ENCODE measurements around the gene CASS4.

The CASS4 gene

GRCh38 chr20:56449459-56449858, 37.4 kb downstream of the CASS4 start:
- no peak for DNase-seq

DNA sequence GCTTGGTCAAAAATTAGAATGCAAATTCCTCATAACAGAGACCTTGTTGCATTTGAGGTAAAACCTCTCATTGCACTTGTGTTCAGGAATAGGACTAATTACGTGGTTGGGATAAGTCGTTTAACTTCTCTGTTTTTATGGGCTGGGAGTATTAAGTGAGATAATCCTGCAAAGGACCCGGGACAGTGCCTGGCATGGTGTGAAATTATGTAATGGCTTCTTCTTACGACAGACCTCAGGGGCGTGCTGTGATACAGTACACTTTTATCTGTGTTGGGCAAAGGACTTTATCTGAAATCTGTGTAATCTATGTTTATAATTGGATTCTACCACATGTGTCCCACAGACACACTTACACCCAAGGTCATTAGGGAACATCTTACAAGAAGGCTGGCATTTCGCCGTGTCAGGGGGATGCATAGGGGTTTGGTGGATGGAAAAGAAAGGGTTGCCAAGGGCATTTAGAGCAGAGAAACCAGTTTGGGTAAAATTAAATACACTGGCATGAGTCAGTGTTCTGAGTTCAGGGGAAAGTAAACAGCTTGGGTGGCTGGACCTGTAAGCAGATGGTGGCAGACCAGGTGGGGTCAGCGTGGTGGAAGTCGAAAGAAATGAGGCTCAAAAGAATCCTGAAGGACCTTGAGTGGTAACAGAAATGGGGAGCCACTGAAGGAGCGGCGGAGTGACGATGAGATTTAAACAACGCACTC, 39.2 kb downstream of the CASS4 start:
- no peak for DNase-seq

DNA sequence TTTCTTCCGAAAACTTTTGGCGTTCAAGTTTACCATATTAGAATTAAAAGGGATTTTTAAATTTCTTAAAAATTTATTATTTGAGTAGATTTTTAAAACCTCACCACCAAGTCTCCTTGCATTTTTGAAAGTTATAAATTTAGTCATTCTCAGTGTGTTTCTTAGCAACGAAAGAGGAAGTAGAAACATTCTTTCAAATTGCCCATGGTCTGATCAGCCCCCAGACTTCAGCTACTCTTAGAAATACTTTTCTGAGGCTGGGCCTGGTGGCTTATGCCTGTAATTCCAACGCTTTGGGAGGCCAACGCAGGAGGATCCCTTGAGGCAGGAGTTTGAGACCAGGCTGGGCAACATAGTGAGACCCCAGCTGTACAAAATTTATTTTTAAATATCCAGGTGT, 41.3 kb downstream of the CASS4 start:
- no peak for DNase-seq

DNA sequence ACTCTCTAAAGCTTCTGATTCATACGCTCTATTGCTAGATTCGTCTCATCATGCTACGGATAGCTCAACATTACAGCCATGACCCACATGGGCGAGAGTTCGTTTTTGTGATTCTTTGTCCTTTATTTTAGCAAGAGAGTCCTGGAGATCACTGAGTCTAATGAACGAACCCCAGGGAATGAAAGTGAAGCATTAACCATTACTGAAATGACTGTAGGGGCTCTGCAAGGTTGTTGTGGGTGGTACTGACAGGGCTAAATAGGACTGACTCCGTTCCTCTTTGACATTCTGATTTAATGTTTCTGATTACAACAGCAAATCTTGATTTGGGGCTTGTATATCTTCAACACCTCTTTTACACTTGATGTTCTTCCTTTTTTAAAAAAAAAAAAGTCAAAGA, 42.7 kb downstream of the CASS4 start:
- DNase-seq: no peak

- DNase-seq: no peak
Observed at GRCh38 chr20:56458206-56458821, 46.3 kb downstream of the CASS4 start.

DNA sequence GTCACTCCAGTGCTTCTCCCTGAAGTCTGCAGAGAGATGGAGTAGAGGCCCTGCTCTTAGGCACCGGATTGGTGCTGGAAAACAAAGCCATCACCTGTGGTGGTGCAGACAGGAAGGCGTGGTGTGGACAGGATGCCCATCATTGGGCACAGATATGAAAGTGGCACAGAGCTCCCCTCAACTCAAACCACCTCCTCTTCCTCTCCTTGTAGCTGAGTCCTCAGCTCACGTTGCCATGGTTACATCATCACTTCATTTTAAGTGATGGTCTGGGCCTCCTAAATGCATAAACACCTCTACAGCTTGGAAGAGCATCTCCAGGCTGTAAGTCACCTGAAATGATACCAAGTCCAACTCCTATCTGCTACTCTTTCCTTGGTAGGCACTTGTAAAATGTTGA, 48.4 kb downstream of the CASS4 start:
- no peak for DNase-seq

DNA sequence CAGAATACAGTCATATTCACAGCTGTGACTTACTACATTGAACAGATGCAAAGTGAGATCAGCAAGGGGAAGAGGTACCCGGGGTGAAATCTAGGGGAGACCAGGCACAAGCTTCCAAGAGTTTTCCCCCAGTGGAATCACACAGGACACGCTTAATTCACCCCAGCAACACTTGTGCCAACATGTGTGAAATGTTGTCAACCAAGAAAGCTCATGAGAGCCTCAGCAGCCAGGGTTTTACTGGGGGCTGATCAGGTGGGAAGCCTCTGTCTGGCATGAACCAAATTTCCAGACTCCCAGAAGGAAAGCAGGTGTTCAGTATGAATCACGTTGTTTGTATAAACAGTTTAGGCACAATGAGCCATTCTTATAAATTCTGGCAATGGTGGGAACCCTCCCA, 49.5 kb downstream of the CASS4 start:
- no peak for DNase-seq

GRCh38 chr20:56463428-56463827, 51.4 kb downstream of the CASS4 start:
- DNase-seq: no peak

DNA sequence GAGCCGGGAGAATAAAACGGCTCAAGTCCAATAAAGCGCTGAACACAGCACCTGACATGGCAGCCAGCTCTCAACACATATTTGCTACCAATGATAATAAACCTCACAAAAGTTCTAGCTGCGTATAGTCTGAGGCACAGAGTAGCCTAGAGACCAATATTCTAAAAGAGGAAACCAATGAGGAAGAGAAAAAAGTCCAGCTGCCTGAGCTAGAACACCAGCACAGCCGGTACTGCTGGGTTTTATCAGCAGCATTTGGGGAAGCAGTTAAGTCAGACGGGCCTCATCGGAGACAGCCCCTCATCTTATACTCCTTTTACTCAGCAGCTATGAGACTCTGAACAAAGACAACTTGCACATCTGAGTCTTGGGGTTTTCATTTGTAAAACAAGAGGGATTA, 53.9 kb downstream of the CASS4 start:
- no peak for DNase-seq

DNA sequence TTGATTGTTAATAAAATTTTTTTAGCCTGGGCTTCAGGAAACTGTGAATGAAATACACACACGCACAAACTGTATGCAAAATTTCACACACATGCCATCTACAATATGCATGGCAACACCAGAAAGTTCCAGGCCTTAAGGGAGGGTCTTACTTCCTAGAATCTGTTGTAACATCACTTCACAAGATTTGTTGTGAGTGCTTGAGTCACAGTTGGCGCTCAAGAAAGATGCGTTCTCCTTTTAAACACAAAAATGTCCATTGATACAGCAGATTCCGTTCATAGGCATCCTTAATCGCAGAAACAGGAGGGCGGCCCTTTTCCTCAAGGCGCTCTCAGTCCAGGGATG, 55.9 kb downstream of the CASS4 start:
- no peak for DNase-seq

DNA sequence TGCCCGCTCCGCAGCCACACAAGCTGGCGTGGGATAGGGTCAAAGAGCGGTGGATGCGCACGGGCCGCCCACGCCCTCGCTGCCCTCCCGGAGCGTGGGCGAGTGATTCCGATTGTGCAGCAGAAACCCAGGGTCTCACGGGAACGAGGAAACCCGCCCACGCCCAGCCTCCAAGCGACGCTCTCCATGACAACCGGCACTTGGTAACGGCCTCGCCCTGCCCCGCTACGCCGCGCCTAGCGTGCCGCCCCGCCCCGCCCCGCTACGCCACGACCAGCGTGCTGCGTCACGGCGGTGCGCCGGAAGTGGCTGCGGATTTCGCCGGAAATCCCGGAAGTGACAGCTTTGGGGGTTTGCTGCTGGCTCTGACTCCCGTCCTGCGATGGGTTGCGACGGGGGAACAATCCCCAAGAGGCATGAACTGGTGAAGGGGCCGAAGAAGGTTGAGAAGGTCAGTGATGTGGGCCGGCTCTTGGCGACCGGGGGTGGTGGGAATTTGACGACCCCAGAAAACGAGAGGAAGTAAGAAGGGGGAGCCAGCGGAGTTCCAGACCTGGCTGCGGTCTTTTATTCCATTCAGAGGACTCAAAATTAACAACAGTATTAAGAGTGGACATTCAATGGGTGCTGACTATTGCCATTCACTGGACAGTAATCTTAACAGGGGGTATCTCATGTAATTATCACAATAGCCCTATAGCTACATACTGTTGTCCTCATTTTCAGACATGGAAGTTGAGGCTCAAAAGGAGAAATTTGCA, 56.4 kb downstream of the CASS4 start, which contains the start of gene RTF2:
Gene RTF2, plus strand, starts transcription at position 312 of the 761 bp plus-strand sequence. Its CDS starts 71 bp downstream, at position 383.
- DNase-seq: peak; percentile 95

GRCh38 chr20:56469077-56469449, 57.0 kb downstream of the CASS4 start:
- no peak for DNase-seq

- no peak for DNase-seq
Observed at GRCh38 chr20:56483970-56484369, 71.9 kb downstream of the CASS4 start.

- DNase-seq: no peak
Observed at GRCh38 chr20:56487216-56487615, 75.2 kb downstream of the CASS4 start.

DNA sequence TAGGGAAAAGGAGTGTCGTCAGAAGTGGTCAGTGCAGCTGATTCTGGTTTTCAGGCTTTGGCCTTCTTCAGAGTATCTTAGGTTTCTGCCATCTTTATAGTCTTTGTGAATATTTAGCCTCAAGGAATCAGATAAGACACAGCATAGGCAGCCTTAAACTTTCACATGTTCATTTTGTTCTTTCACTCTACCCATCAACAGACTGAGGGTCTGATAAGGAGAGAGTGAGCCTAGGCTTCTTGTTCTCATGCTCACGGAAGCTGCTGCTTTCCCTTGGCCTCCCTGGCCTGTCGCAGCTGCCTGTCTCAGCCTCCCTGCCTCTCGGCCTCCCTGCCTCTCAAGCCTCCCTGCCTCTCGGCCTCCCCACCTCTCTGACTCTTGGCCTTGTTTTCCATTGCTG, 76.5 kb downstream of the CASS4 start:
- DNase-seq: no peak

DNA sequence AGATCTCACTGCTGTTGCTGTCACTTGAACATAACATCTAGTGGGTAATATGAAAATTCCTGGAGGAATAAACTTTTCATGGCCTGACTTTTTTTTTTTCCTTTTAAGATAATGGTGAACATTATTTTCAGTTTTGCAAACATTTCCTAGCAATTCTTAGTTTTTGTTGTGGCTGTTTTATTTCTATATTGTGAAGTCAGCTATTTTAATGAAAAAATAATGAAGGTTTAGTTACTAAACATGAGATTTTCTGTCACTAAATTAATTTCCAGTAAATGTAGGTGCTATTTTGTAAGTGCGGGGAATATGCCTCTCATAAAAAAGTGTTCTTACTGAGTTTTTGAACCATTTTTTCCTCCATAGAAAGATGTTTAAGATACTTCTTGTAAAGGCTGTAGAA, 89.1 kb downstream of the CASS4 start:
- no peak for DNase-seq

DNA sequence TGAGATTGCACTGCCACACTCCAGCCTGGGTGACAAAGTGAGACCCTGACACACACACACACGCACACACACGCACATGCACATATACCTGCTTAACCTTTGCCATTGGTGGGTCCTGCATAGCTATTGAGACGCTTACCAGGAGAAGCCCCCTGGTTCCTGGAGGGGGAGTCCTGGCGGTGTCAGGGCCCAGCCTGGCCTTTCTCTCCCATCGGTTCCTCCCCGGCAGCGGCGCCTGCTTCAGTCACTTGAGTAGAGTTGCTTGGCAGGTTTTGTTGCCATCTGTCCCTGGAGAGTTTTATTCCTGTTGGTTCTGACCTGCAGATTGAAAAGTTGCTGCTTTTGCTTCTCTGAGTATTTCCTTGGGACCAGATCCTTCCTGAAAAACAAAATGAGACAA, 91.9 kb downstream of the CASS4 start:
- DNase-seq: no peak

DNA sequence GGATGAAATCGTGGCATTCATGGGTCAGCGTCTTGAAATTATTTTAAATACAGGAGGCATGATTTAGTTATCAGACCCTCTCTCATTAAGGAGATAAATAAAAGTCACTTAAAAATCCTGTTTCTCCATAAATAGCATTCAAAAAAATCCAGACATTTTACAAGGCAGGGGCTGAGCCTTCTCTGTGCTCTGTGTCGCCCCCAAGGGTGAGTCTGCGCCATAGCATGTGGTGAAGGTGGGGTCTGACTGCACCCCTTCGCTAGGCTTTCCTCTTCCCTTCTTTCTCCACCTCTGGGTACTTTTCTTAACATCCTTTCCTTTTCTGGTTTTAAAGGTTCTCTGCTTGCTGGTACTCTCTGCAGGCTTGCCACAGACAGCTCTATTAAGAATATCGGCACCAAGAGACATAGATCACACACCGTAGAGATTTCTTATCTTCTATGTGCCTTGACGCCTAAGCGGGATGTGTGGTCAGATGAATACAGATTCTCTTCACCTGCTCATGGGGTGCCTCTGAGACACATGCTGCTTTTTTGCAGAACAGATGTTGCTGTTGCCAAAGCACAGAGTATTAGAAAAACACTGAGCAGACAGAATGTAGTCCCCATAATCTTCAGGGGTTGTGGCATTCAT, 92.4 kb downstream of the CASS4 start:
- peak; percentile 5 for DNase-seq

GRCh38 chr20:56506103-56506502, 94.0 kb downstream of the CASS4 start:
- no peak for DNase-seq
